Transverse colon (tissue), 4 donors: ENCODE measurements around the gene SH3RF3. TPM values are rescaled to one million over a fixed set of nuclear protein-coding genes. Genes with fewer than 3 reads are reported as not detected.

Source experiments
- DNase-seq: peaks from one replicate; pipeline ENCODE4 v3.0.0-alpha.2; 2019
- H3K27ac ChIP-seq, 4 donors: fragments of 200-600 bp; sonication (generic); 2 replicates each; pipeline ENCODE4 v1.5.1; 2016 to 2018; ENCODE audit warnings: inconsistent platforms in 4 of 4
- H3K27me3 ChIP-seq: fragments of 200-600 bp; sonication (generic); 2 replicates; pipeline ENCODE4 v1.5.1; 2017; ENCODE audit warnings: inconsistent platforms
- H3K36me3 ChIP-seq, 4 donors: fragments of 200-600 bp; sonication (generic); 2 replicates each; pipeline ENCODE4 v1.5.1; 2017 to 2019; ENCODE audit warnings: inconsistent platforms in 4 of 4
- H3K4me1 ChIP-seq, 4 donors: fragments of 200-600 bp; sonication (generic); 2 replicates each; pipeline ENCODE4 v1.5.1; 2017 to 2020; ENCODE audit warnings: inconsistent platforms in 4 of 4
- H3K4me3 ChIP-seq, 4 donors: fragments of 200-600 bp; sonication (generic); 1 replicate in 1 of 4; 2 replicates in 3 of 4; pipeline versions ENCODE4 v1.5.1 to v1.6.1; 2017 to 2019; ENCODE audit warnings: inconsistent platforms in 4 of 4
- H3K9me3 ChIP-seq, 2 donors: fragments of 200-600 bp; sonication (generic); 2 replicates each; pipeline ENCODE4 v1.5.1; 2017 to 2019; ENCODE audit warnings: inconsistent platforms in 2 of 2
- CTCF ChIP-seq, 5 experiments: fragments of 200-600 bp in 3 of 5; fragments of 450-650 bp in 2 of 5; sonication (generic) in 3 of 5; IDR thresholded peaks; 1 replicate in 2 of 5; 2 replicates in 3 of 5; pipeline ENCODE4 v1.5.1; 2016 to 2017; ENCODE audit warnings: antibody characterized with exemption in 5 of 5, inconsistent platforms in 3 of 5, mild to moderate bottlenecking in 2 of 5, moderate library complexity in 1 of 5
- EP300 ChIP-seq: sonication (generic); formaldehyde crosslinking; IDR thresholded peaks from one replicate; pipeline ENCODE4 v1.6.1; 2017; ENCODE audit warnings: antibody characterized with exemption, low read depth
- POLR2A ChIP-seq: fragments of 450-650 bp; IDR thresholded peaks from one replicate; pipeline ENCODE4 v1.6.1; 2016; ENCODE audit warnings: antibody characterized with exemption, mild to moderate bottlenecking, moderate library complexity
- POLR2AphosphoS5 ChIP-seq, 3 donors: sonication (generic); formaldehyde crosslinking; IDR thresholded peaks; one replicate each; pipeline ENCODE4 v1.6.1; 2016; ENCODE audit warnings: antibody characterized with exemption in 3 of 3
- WGBS, 2 donors: methylation state at CpG; one replicate each; pipeline ENCODE4 v1.1.5; 2018; ENCODE audit warnings: low coverage in 1 of 2; 5-methylcytosine and 5-hydroxymethylcytosine counted together
- in situ Hi-C, 4 donors: fragments of 200-750 bp; cut with MboI; loops; one replicate each; pipeline versions ENCODE4 v1.15.0 to v1.15.1; 2017; ENCODE audit warnings: low sequenced_read_pairs in 3 of 4, low pct_ligation_motif_present in 1 of 4, low pct_unique_long_range_greater_than_20kb in 1 of 4
- intact Hi-C: fragments of 100-400 bp; cut with DNase I; formaldehyde crosslinking; loops from one replicate; pipeline ENCODE4 v1.15.1; 2023; ENCODE audit warnings: low total_unique reads
- total RNA-seq, 4 donors: library from RNA; depleted of rRNA; stranded (reverse); fragments of >200 nt; gene quantifications; one replicate each; pipeline ENCODE4 v1.1.0, GENCODE V29; 2016

The SH3RF3 gene
- total RNA-seq, 4 donors from 2014 or later: 1.9 to 8.8 (median 2.9) TPM

- H3K4me1 ChIP-seq: peaks cover 0 to 5% (median 0%) of the 10 kb centered on the region in 4 donors
- WGBS, 2 donors: 88% methylated on average over 4 of the region's 4 CpGs; no CpG with 5 or more reads in 1 of the 2 donors
- no peaks in the 10 kb centered on the region for H3K9me3 ChIP-seq
- intact Hi-C loops: no loop called here
- no peak for DNase-seq
- H3K4me3 ChIP-seq: no peak overlapping the region
- no peaks in the 10 kb centered on the region for H3K27me3 ChIP-seq
- no peaks in the 10 kb centered on the region for H3K36me3 ChIP-seq
- no peak overlapping the region for H3K27ac ChIP-seq
- in situ Hi-C loops: no loop called here
- TF ChIP-seq POLR2A (no peak), EP300 (no peak), POLR2AphosphoS5 (IDR thresholded peaks at IDR 0.05) (no peak), CTCF (IDR thresholded peaks at IDR 0.05) (no peak)
These were observed 153.9 kb downstream of the SH3RF3 start for GRCh38 chr2:109282865-109283264.

- Histone ChIP-seq H3K27ac (no peak overlapping the region), H3K4me3 (no peak overlapping the region), H3K36me3 (no peaks in the 10 kb centered on the region), H3K9me3 (no peaks in the 10 kb centered on the region), H3K4me1 (peaks cover 0 to 5% (median 0%) of the 10 kb centered on the region in 4 donors), H3K27me3 (no peaks in the 10 kb centered on the region)
- WGBS, 2 donors: 52% methylated on average over 7 of the region's 7 CpGs; no CpG with 5 or more reads in 1 of the 2 donors
- DNase-seq: no peak
- intact Hi-C loops (no loop called here), in situ Hi-C loops (no loop called here)
- TF ChIP-seq POLR2AphosphoS5 (IDR thresholded peaks at IDR 0.05): no peak
- no peak for TF ChIP-seq CTCF (IDR thresholded peaks at IDR 0.05)
- TF ChIP-seq POLR2A: no peak
- TF ChIP-seq EP300: no peak
These were observed 155.8 kb downstream of the SH3RF3 start for GRCh38 chr2:109284826-109285225.

GRCh38 chr2:109285244-109285651, 156.2 kb downstream of the SH3RF3 start:
- Histone ChIP-seq H3K9me3 (no peaks in the 10 kb centered on the region), H3K4me3 (no peak overlapping the region), H3K27ac (no peak overlapping the region), H3K36me3 (no peaks in the 10 kb centered on the region), H3K27me3 (no peaks in the 10 kb centered on the region), H3K4me1 (peaks cover 0 to 5% (median 0%) of the 10 kb centered on the region in 4 donors)
- 82 to 90% methylated on average over 4 to 11 of the region's 11 CpGs for WGBS, 2 donors
- DNase-seq: no peak
- TF ChIP-seq CTCF (IDR thresholded peaks at IDR 0.05) (no peak), POLR2AphosphoS5 (IDR thresholded peaks at IDR 0.05) (no peak), POLR2A (no peak), EP300 (no peak)
- intact Hi-C loops (no loop called here), in situ Hi-C loops (no loop called here)

- no peak for DNase-seq
- in situ Hi-C loops: no loop called here
- Histone ChIP-seq H3K36me3 (no peaks in the 10 kb centered on the region), H3K4me3 (no peak overlapping the region), H3K4me1 (peaks cover 0 to 5% (median 0%) of the 10 kb centered on the region in 4 donors), H3K27me3 (no peaks in the 10 kb centered on the region), H3K9me3 (no peaks in the 10 kb centered on the region), H3K27ac (no peak overlapping the region)
- TF ChIP-seq POLR2AphosphoS5 (IDR thresholded peaks at IDR 0.05) (no peak), POLR2A (no peak), CTCF (IDR thresholded peaks at IDR 0.05) (no peak), EP300 (no peak)
- 96% methylated on average over 5 of the region's 5 CpGs; no CpG with 5 or more reads in 1 of the 2 donors for WGBS, 2 donors
- intact Hi-C loops: no loop called here
These were observed 158.4 kb downstream of the SH3RF3 start for GRCh38 chr2:109287413-109287812.
